CD4-positive, alpha-beta T cell treated with Interleukin-17A for 4 hours (primary cell): ENCODE data around the gene FGF3.

Experiments used
- DNase-seq: peaks from one replicate; pipeline ENCODE4 v3.0.0-alpha.2; 2020; ENCODE audit warnings: mixed read lengths

Gene FGF3

GRCh38 chr11:69843529-69843921, 24.3 kb upstream of the FGF3 start:
- no peak for DNase-seq

- DNase-seq = no peak
These were observed 23.7 kb upstream of the FGF3 start for GRCh38 chr11:69842746-69843528.

DNA sequence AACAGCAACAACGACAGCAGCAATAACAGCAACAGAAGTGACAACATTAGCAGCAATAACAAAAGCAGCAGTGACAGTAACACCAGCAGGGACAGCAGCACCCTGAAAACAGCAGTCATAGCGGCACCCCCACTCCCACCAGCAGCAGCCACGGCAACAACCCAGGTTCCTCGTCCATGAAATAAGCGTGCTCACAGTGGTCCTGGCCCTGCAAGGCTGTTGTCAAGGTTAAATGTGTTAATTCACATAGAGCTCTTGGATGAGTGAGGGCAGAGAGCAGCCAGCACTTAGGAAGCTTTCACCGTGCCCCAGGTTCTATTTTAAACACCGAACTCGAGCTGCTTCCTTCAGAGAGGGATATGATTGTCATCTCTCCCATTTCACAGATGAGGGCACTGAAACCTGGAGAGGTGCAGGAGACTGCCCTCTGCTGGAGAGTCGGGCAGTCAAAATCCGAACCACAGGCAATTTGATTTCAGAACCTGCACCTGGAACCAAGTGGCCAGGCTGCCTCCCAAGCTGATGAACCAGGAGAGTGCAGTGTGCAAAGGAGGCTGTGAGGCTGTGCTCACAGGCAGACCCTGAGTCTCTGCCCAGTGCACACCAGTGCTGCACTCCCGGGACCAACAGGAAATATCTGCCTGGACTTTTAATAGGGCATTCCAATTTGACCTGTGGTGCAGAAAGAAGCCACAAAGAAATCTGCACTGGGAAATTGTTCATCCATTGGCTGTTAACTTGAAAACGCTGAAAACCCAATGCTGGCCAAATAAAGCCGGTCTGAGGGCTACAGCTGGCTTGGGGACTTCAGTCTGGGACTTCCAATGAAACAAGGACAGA, 22.9 kb upstream of the FGF3 start:
- peak; percentile 27 for DNase-seq

GRCh38 chr11:69841170-69841858, 22.1 kb upstream of the FGF3 start:
- no peak for DNase-seq

DNA sequence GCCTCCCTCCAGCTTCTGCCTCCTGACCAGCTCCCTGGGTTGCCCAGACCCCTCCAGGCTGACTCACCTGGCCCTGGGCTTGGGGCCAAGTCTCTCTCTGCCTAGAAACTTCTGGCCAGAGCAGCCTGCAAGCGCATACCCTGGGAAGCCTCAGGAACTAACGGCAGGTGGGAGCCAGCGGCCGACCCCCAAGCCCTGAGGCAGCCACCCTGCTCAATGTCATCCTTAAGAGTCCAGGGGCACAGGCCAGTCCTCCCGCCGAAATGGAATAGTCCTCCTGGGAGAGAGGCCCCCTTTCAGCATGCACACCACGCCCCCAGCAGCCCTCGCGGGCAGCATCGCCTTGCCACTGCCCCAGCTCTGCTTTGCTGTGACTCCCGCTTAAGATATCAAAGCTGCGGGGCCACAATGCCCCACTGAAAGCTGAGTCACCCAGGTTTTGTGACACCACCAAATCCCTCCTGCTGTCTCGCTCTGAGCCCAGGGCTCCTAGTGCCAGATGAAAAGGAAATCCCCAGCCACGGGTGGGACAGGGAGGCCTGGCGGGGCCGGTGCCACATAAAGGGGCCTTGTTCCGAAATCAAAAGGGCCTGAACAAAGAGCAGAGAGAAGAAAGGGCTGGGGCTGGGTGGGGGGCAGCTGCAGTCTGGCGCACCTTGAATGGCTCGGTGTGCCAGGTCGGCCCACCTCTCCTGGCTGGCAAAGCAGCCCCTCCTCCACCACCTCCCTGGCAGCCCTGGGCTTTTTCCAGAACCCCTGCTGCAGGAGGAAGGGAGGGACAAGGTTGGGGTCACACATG, 21.4 kb upstream of the FGF3 start:
- DNase-seq = no peak

DNA sequence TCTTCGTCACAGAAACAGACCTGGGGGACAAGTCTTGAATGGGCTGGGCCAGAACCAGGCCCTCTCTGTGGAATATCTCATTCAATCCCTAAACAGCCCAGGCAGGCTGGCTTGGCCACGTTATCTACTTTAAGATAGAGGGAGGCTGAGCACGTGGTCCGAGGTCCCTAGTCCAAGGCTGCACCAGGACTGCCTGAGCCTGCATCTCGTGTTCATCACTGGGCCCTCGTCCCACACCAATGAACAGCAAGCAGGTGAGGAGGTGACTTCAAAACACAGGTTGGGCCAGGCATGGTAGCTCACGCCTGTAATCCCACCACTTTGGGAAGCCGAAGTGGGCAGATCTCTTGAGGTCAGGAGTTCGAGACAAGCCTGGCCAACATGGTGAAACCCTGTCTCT, 20.3 kb upstream of the FGF3 start:
- no peak for DNase-seq

- DNase-seq = no peak
These were observed 18.6 kb upstream of the FGF3 start for GRCh38 chr11:69837791-69838190.

- DNase-seq = no peak
These were observed 17.2 kb upstream of the FGF3 start for GRCh38 chr11:69836401-69836800.

DNA sequence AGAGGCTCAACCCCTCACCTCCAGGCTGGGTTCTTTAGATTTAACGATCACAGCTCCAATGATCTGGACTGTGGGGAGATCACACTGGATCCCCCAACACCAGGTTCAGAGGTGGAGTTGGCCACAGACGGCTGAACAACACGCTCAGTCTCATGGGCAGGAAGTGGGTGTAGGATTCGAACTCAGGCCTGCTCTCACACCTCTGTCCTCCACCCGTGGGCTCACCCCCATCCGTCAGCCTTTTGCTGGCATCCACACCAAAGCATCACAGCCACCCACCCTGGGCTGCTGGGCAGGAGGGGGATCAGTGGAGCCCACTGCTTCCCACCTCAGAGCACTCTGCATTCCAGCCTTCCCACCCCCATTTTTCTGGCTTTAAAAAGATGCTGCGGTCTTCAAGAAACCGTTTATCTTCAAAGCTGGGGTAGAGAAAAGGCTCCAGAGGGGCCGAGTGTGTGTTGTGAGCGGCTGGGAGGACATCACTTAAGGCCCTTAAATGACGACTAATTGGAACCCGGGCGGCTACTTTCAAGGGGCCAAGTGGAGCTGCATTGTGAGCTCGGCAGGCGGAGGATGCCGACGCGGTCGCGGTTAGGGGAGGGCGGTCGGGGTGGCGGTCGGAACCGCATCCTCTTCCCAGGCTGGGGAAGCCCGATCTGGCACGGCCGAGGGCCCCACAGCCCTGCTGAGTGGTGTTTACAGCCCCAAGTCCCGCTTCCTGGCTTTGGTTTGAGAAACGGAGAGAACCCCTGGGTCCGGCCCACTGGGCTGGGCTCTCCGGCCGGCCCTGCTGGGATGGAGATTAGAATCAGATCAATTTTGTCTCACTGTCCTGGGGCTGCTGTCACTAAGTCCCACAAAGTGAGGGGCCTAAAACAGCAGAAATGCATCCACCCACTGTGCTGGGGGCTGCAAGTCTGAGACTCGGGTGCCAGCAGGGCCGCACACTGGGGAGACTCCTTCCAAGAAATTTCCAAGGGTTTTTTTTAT, 15.9 kb upstream of the FGF3 start:
- DNase-seq = no peak

DNA sequence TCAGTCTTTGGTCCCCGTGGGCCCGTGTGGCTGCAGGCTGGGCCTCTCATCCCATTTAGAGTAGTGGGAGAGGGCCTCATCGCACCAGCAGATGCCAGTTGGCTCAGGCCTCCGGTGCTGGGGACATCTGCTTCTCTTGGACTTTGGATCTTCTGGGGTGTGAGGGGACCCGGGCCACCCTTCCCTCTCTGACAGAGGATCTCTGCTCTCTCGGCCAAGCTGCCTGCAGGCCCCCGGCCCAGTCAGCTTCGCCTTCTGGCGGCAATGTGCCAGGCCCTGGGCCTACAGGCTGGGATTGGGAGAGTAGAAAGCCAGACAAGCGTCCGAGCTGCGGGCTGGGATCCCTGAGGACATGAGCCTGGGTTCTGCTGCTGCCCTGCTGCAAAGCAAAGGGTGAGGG, 15.0 kb upstream of the FGF3 start:
- DNase-seq = no peak

DNA sequence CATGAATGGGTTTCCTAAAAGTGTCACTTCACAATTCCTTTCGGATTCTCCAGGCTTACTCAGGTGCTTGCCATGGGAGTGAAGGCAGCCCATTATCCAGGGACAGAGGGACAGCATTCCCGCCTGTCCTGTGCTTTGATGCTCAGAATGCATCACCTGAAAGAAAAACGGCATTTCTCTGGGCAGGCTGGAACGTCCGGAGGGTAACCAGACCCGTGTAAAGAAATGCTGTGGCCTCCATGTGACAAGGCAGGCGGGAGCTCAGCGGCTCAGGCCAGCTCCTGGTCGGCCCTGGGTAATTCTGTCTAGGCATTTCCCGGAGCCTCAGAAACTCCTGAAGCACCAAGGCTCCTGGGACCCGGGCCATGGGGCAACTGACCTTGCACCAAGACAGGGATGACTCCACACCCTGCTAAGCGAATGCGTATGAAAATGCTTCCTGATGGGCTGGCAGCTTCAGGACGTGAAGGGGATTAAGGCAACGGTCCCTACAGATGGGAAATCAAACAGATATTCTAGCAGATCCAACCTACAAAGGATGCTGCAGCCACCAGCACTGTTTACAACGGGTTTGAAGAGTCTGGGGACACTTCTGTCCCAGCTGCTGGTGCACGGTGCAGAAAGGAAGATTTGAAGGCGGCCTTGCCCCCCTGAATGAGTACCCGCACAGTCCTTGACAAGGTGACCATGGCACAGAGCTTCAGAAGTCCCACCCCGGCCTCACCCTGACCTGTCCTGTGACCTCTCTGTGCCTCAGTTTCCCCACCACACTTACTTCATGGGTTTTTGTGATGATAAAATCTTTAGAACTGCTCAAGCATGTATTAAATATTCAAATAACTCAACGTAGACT, 13.6 kb upstream of the FGF3 start:
- DNase-seq = no peak

DNA sequence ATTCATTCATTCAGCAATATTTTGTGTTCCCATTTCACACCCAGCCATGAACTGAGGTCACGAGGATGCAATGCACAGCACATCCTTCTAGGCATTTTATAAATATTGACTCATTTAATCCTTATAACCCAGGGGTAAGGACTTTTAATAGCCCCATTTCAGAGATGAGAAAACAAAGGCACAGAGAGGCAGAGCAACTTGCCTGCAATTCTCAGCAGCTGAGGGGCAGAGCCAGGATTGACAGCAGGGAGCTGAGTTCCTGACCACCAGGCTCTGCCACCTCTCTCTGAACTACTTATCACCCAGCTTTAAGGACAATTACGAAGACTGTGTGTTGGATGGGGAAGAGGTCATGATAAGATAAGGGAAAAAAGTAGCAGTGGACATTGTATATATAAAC, 12.8 kb upstream of the FGF3 start:
- no peak for DNase-seq

DNA sequence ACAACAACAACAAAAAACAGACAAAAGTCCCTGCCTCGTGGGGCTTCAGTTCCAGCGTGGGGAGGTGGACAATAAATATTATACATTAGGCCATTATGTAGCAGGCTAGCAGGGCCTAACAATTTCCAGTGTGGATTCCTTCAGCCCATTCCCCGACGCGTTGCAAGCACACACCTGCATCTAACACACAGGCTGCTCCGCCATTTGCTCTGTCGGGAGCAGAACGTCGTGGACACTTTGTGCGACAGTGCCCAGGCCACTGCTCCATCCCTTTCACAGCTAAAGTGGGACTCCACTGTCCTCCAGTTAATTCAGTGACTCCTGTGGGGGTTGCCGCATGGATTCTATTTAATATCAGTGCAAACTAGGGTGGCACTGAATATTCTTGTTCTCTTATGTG, 10.9 kb upstream of the FGF3 start:
- DNase-seq = no peak

GRCh38 chr11:69828971-69829344, 9.7 kb upstream of the FGF3 start:
- no peak for DNase-seq

DNA sequence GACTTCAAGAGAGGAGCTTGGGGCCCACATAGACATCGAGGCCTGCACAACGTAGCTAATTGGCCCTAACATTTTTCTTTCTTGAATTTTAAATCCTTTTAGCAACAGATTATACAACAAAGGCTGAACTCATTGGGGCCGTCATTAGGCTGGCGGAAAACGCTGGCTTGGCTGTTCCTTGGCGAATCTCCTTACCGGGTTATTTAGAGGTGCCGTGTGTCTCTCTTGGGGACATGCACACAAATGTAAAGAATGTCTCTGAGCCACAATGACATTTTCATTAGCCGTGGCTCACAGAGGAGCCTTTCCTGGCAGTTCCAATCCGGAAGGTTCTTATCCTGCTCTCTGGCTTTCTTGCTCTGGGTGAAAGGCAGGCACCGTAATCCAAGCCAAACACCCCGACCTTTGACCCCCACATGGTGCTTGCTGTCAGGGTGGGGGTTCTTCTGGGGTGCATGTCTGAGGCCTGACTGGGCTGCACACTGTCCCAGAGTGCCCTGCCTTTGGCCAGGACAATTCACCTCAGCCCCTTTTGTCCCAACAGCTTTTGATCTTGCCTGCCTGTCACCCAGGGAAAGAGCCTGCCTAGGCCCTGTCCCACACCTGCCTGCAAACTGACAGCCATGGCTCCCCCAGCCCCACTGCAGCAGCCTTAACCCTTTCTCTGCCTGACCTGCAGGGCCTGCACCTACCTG, 9.2 kb upstream of the FGF3 start:
- DNase-seq = no peak

DNA sequence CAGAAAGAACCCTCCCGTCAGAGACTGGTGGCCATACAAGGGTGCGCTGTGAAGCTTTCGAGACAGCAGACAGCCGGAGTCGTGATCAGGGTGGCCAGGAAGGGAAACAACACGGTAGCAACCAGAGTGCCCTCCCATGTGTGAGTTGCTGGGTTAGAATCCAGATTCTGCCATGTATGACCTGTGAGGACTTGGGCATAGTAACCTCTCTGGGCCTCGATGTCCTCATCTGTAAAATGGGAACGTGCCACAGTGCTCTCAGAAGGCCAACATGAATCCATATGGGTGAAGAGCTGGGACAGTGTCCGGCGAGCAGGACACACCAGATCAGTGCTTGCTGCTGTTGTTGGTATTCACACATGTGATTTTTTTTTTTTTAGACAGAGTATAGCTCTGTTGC, 7.6 kb upstream of the FGF3 start:
- no peak for DNase-seq

- DNase-seq = no peak
These were observed 6.7 kb upstream of the FGF3 start for GRCh38 chr11:69825941-69826340.

DNA sequence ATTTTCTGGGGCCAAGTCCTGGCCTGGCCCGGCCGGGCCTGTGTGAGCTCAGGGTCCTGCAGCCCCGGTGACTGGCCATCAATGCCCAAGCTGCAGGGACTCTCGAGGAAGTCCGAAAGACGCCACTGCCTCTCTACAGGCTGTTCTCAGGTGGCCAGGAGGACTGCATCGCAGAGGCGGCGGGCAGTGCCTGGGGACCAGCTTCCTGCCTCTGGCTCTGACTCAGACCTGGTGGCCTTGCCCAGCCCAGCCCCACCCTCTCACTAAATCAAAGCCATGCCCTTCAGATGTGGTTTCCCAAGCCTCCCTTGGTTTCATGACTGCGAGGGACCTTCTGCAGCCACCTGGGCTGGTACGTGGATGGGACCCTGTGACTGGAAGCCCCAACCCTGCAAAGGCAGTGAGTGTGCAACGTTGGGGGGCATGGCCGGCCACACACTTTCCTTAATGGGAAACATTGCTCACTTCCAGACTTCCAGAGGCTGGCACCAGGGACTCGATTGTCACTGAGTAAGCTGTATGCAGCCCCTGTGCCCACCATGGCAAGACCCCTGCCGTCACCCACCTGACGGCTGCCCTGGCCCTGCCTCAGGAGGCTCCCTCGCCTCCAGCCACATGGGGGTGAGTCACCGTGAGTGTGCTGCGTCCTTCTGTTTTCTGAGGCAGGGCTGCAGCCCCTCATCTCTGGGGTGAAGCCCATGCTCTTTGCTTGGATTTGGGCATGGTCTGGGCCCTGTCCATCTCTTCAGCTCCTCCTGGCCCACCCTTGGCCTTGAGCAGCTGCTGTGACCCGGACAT, 6.0 kb upstream of the FGF3 start:
- no peak for DNase-seq

GRCh38 chr11:69823641-69824265, 4.5 kb upstream of the FGF3 start:
- no peak for DNase-seq
